ENCODE results near the gene ALDH3A1.

ALDH3A1 gene

GRCh38 chr17:19708431-19709175 lies 39.5 kb downstream of the ALDH3A1 start:
- no peaks in the 10 kb centered on the region for H3K9me3 ChIP-seq
- H3K27me3 ChIP-seq: no peaks in the 10 kb centered on the region
- H3K36me3 ChIP-seq: no peaks in the 10 kb centered on the region
- TF ChIP-seq, protein P1, sequence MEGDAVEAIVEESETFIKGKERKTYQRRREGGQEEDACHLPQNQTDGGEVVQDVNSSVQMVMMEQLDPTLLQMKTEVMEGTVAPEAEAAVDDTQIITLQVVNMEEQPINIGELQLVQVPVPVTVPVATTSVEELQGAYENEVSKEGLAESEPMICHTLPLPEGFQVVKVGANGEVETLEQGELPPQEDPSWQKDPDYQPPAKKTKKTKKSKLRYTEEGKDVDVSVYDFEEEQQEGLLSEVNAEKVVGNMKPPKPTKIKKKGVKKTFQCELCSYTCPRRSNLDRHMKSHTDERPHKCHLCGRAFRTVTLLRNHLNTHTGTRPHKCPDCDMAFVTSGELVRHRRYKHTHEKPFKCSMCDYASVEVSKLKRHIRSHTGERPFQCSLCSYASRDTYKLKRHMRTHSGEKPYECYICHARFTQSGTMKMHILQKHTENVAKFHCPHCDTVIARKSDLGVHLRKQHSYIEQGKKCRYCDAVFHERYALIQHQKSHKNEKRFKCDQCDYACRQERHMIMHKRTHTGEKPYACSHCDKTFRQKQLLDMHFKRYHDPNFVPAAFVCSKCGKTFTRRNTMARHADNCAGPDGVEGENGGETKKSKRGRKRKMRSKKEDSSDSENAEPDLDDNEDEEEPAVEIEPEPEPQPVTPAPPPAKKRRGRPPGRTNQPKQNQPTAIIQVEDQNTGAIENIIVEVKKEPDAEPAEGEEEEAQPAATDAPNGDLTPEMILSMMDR (IDR thresholded peaks at IDR 0.05): no peak
- H3K4me1 ChIP-seq (ENCODE audit: control insufficient read depth in 1 of 2, insufficient read depth in 1 of 2, low read depth in 1 of 2, low read length in 1 of 2): no peaks in the 10 kb centered on the region
- H3K4me3 ChIP-seq (ENCODE audit: low read depth in 1 of 2, low read length in 1 of 2): no peak overlapping the region
- H3K27ac ChIP-seq: no peak overlapping the region

GRCh38 chr17:19707728-19708221 lies 40.3 kb downstream of the ALDH3A1 start:
- TF ChIP-seq, protein P1 (IDR thresholded peaks at IDR 0.05): no peak
- no peaks in the 10 kb centered on the region for H3K4me1 ChIP-seq (ENCODE audit: control insufficient read depth in 1 of 2, insufficient read depth in 1 of 2, low read depth in 1 of 2, low read length in 1 of 2)

GRCh38 chr17:19706791-19707727 lies 41.0 kb downstream of the ALDH3A1 start:
- Histone ChIP-seq H3K4me3 (ENCODE audit: low read depth in 1 of 2, low read length in 1 of 2) (no peak overlapping the region), H3K27me3 (no peaks in the 10 kb centered on the region), H3K9me3 (no peaks in the 10 kb centered on the region), H3K36me3 (no peaks in the 10 kb centered on the region), H3K27ac (no peak overlapping the region), H3K4me1 (ENCODE audit: control insufficient read depth in 1 of 2, insufficient read depth in 1 of 2, low read depth in 1 of 2, low read length in 1 of 2) (no peaks in the 10 kb centered on the region)
- TF ChIP-seq, protein P1 (IDR thresholded peaks at IDR 0.05): no peak

More at GRCh38 chr17:19707728-19708221, 40.3 kb downstream of the ALDH3A1 start:
- Histone ChIP-seq H3K9me3 (no peaks in the 10 kb centered on the region), H3K4me3 (ENCODE audit: low read depth in 1 of 2, low read length in 1 of 2) (no peak overlapping the region), H3K27ac (no peak overlapping the region), H3K36me3 (no peaks in the 10 kb centered on the region), H3K27me3 (no peaks in the 10 kb centered on the region)

DNA sequence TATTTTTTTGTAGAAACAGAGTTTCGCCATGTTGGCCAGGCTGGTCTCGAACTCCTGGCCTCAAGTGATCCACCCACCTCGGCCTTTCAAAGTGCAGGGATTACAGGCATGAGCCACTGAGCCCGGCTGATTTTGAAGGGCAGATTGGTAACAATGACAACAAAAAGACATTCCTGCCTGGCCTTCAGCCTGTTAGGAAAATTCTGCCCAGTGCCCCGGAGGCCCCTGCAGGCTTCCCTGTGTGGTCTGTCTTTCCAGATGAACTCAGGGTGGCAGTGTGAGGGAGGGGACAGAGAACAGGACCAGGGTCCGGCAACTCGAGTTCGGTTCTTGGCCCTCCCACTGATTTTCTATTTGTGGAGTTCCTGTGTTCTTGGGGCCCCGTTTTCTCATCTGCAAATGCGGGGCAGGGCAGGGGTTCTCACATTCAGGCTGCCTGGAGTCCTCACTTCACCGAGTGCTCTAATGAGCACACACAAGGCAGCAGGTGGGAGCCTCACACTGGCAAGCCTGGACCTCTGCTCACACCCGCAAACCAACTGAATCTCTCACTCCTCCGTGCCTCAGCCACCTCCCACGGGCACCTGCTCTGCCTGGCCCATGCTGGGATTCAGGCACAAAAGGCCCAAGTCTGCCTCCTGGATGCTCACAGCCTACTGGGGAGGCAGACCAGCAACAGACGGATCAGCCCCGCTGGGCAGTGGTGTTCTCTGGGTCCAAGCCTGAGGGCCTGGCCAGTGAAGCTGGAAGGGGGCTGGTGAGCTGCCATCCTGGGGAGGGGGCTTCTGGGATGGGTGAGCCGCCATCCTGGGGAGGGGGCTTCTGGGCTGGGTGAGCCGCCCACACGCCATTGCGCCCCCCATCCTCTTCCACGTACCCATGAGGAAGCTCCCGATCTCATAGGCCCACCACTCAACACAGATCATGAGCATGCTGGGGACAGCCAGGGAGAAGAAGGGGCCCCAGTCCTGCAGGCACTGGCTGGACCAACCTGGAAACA lies 42.0 kb downstream of the ALDH3A1 start:
- TF ChIP-seq, protein P1 (IDR thresholded peaks at IDR 0.05): no peak
- H3K4me1 ChIP-seq (ENCODE audit: control insufficient read depth in 1 of 2, insufficient read depth in 1 of 2, low read depth in 1 of 2, low read length in 1 of 2): no peaks in the 10 kb centered on the region
- H3K27ac ChIP-seq: no peak overlapping the region

GRCh38 chr17:19705201-19705600 lies 42.9 kb downstream of the ALDH3A1 start:
- Histone ChIP-seq H3K27ac (no peak overlapping the region), H3K9me3 (no peaks in the 10 kb centered on the region), H3K4me1 (ENCODE audit: control insufficient read depth in 1 of 2, insufficient read depth in 1 of 2, low read depth in 1 of 2, low read length in 1 of 2) (no peaks in the 10 kb centered on the region), H3K36me3 (no peaks in the 10 kb centered on the region), H3K4me3 (ENCODE audit: low read depth in 1 of 2, low read length in 1 of 2) (no peak overlapping the region), H3K27me3 (no peaks in the 10 kb centered on the region)
- TF ChIP-seq, protein P1 (IDR thresholded peaks at IDR 0.05): no peak

More for the DNA sequence above, 42.0 kb downstream of the ALDH3A1 start:
- H3K9me3 ChIP-seq: no peaks in the 10 kb centered on the region
- H3K36me3 ChIP-seq: no peaks in the 10 kb centered on the region
- H3K27me3 ChIP-seq: no peaks in the 10 kb centered on the region
- H3K4me3 ChIP-seq (ENCODE audit: low read depth in 1 of 2, low read length in 1 of 2): no peak overlapping the region

All from neutrophil (primary cell).